ENCODE measurements around the gene DNER. TPM values are rescaled to one million over a fixed set of nuclear protein-coding genes. Genes with fewer than 3 reads are reported as not detected.
A peak's percentile ranks its signal among the peaks of the same experiment; 100 is the strongest.

The DNER gene
- total RNA-seq, 1 experiment from 2014 or later, result 2.9 TPM

- TF ChIP-seq ZBTB33 (IDR thresholded peaks at IDR 0.05; ENCODE audit: extremely low read depth, insufficient replicate concordance, low read length) (no peak), CTCF (IDR thresholded peaks at IDR 0.05 in 2 of 3, conservative IDR thresholded peaks at IDR 0.05 in 1 of 3; ENCODE audit: borderline replicate concordance in 1 of 3, insufficient read depth in 1 of 3, low read depth in 2 of 3, low read length in 2 of 3) (no peak), EZH2phosphoT487 (IDR thresholded peaks at IDR 0.05; ENCODE audit: borderline replicate concordance) (no peak), FOSL1 (IDR thresholded peaks at IDR 0.05; ENCODE audit: low read depth) (no peak)
Measured at GRCh38 chr2:229734410-229734809, 20.1 kb upstream of the DNER start (continued).

- ChIA-PET RAD21 (ENCODE audit: low non-redundant PET in 1 of 2, low total read pairs in 2 of 2, uncharacterized antibody in 2 of 2, unreplicated experiment in 2 of 2) (no interaction called here), CTCF (no interaction called here), POLR2A (no interaction called here)
- H4K20me1 ChIP-seq (ENCODE audit: insufficient read depth), result no peaks in the 10 kb centered on the region
- no peak overlapping the region for H2AFZ ChIP-seq (ENCODE audit: low read depth, low read length, poor library complexity, severe bottlenecking)
- ATAC-seq (peak; percentile 47; the same call in 1 of the 2 replicates), DNase-seq (ENCODE audit: low read depth, low spot score) (no peak)
- H3K9ac ChIP-seq (ENCODE audit: low read length), result no peak overlapping the region
- TF ChIP-seq SIN3A (IDR thresholded peaks at IDR 0.05; ENCODE audit: low read depth), result no peak
- TF ChIP-seq POLR2AphosphoS5 (IDR thresholded peaks at IDR 0.05; ENCODE audit: low read depth, low read length), result no peak
- TF ChIP-seq FOSL1 (IDR thresholded peaks at IDR 0.05; ENCODE audit: low read depth), result no peak
- no peak for TF ChIP-seq MAX (IDR thresholded peaks at IDR 0.05)
- no peak for TF ChIP-seq CEBPB (IDR thresholded peaks at IDR 0.05; ENCODE audit: low read depth)
- no peak for TF ChIP-seq ATF3 (IDR thresholded peaks at IDR 0.05)
- no peak for TF ChIP-seq JUND (IDR thresholded peaks at IDR 0.05)
- H3K36me3 ChIP-seq (ENCODE audit: control insufficient read depth in 1 of 2, insufficient read depth in 2 of 2, low read length in 2 of 2), result no peaks in the 10 kb centered on the region
- peaks cover 0 to 6% of the 10 kb centered on the region in 2 experiments; a peak in 1 of 4 replicates for H3K9me3 ChIP-seq (ENCODE audit: control insufficient read depth in 1 of 2, insufficient read depth in 1 of 2, low read depth in 1 of 2, low read length in 2 of 2)
- intact Hi-C loops (cut with micrococcal nuclease), result no loop called here
- H3K27me3 ChIP-seq (ENCODE audit: insufficient read depth, low read length), result peaks cover 3% of the 10 kb centered on the region; the same call in 1 of the 2 replicates
- H3K9me2 ChIP-seq (ENCODE audit: insufficient read depth), result no peaks in the 10 kb centered on the region
- no peak overlapping the region for H3K4me3 ChIP-seq (replicated peaks in 1 of 2; ENCODE audit: low read depth in 1 of 2, low read length in 2 of 2)
- H3K79me2 ChIP-seq (ENCODE audit: insufficient read depth, low read length), result no peaks in the 10 kb centered on the region
- BruUV-seq (replicated peaks), result no TSS peak
- no peak overlapping the region for H3K4me2 ChIP-seq (ENCODE audit: low read length)
- no peaks in the 10 kb centered on the region for H3K4me1 ChIP-seq (ENCODE audit: control insufficient read depth in 1 of 2, insufficient read depth in 2 of 2, low read length in 2 of 2)
- no peak overlapping the region for H3K27ac ChIP-seq (ENCODE audit: low read depth, low read length)
Measured at GRCh38 chr2:229733611-229734245, 19.4 kb upstream of the DNER start.

Measured in HCT116 (cell line).